ENCODE results near the gene SUB1. TPM values are rescaled to one million over a fixed set of nuclear protein-coding genes. Genes with fewer than 3 reads are reported as not detected.

SUB1 gene
- total and polyA plus RNA-seq, 2 donors (not counting 3 experiments of a cell fraction or from before 2014, with no cell fraction given): 60.1 to 252 TPM

DNA sequence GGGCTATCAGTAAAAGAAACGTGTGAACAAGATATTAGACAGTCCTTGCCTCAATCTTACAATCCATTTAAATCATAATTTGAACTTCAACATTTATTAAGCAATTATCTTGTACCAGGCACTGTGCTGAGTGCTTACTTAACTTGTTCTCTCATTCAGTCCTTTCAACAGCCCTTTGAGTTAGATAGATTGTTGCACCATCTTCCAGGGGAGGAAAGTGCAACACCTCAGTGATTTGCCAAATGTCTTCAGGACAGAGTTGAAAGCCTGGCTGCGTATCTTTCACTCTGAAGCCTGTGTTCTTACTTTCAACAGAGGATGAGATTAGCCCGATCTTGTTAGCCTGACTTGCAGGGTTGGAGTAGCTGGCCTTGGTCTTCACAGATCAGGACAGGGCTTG is 34.2 kb upstream of the SUB1 start:
- CTCF ChIA-PET: no interaction called here
- dilution Hi-C loops (cut with MboI; ENCODE audit: extremely low pct_ligation_motif_present, low sequenced_read_pairs): no loop called here
- FAIRE-seq: no peak

More for the DNA sequence above, 34.2 kb upstream of the SUB1 start:
- no peaks in the 10 kb centered on the region for H3K4me1 ChIP-seq (ENCODE audit: control insufficient read depth, extremely low read depth, insufficient read depth, low read length)
- no peak overlapping the region for H2AFZ ChIP-seq (ENCODE audit: low read depth, low read length)
- no peaks in the 10 kb centered on the region for H3K9me1 ChIP-seq (replicated peaks; ENCODE audit: control insufficient read depth, extremely low read depth, insufficient read depth, low read length)
- POLR2A ChIA-PET: no interaction called here
- H3K4me2 ChIP-seq (ENCODE audit: insufficient read depth, low read length): no peak overlapping the region
- no TSS peak for BruUV-seq (replicated peaks)
- no peaks in the 10 kb centered on the region for H3K36me3 ChIP-seq (ENCODE audit: control insufficient read depth in 2 of 2, extremely low read depth in 1 of 2, insufficient read depth in 2 of 2, low read length in 2 of 2)
- H3K27ac ChIP-seq (ENCODE audit: insufficient read depth, low read depth, low read length): no peak overlapping the region
- no peak for TF ChIP-seq FOS (IDR thresholded peaks at IDR 0.05; ENCODE audit: borderline replicate concordance, insufficient read depth, low read length)
- TF ChIP-seq EZH2 (IDR thresholded peaks at IDR 0.05; ENCODE audit: borderline replicate concordance, low read depth, low read length, severe bottlenecking): no peak
- no peak for TF ChIP-seq JUN (IDR thresholded peaks at IDR 0.05; ENCODE audit: borderline replicate concordance, insufficient read depth, insufficient read length, low read depth)
- no peak for TF ChIP-seq POLR2A (IDR thresholded peaks at IDR 0.05; ENCODE audit: low read depth, low read length)
- no peak for TF ChIP-seq POLR2AphosphoS5 (IDR thresholded peaks at IDR 0.05; ENCODE audit: insufficient read depth, low read depth, low read length)
- no peak for TF ChIP-seq MAX (IDR thresholded peaks at IDR 0.05; ENCODE audit: insufficient read depth, insufficient read length)
- TF ChIP-seq, protein P1, sequence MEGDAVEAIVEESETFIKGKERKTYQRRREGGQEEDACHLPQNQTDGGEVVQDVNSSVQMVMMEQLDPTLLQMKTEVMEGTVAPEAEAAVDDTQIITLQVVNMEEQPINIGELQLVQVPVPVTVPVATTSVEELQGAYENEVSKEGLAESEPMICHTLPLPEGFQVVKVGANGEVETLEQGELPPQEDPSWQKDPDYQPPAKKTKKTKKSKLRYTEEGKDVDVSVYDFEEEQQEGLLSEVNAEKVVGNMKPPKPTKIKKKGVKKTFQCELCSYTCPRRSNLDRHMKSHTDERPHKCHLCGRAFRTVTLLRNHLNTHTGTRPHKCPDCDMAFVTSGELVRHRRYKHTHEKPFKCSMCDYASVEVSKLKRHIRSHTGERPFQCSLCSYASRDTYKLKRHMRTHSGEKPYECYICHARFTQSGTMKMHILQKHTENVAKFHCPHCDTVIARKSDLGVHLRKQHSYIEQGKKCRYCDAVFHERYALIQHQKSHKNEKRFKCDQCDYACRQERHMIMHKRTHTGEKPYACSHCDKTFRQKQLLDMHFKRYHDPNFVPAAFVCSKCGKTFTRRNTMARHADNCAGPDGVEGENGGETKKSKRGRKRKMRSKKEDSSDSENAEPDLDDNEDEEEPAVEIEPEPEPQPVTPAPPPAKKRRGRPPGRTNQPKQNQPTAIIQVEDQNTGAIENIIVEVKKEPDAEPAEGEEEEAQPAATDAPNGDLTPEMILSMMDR (IDR thresholded peaks at IDR 0.05; ENCODE audit: extremely low read depth in 1 of 2, insufficient read depth in 1 of 2, low read depth in 1 of 2, low read length in 2 of 2): no peak
- TF ChIP-seq MYC (IDR thresholded peaks at IDR 0.05; ENCODE audit: low read depth, low read length): no peak
- TF ChIP-seq GATA2 (IDR thresholded peaks at IDR 0.05; ENCODE audit: insufficient read depth, insufficient read length, low read depth, low read length): no peak
- H4K20me1 ChIP-seq (replicated peaks; ENCODE audit: control insufficient read depth, extremely low read depth, insufficient read depth, low read length): no peaks in the 10 kb centered on the region
- no peak overlapping the region for H3K4me3 ChIP-seq (replicated peaks in 1 of 3; ENCODE audit: insufficient read depth in 1 of 3, low read depth in 1 of 3, low read length in 3 of 3)
- H3K79me2 ChIP-seq (ENCODE audit: control insufficient read depth, insufficient read depth, low read length): no peaks in the 10 kb centered on the region
- H3K9me3 ChIP-seq (replicated peaks; ENCODE audit: control insufficient read depth, insufficient read depth, low read length): no peaks in the 10 kb centered on the region
- H3K9ac ChIP-seq (replicated peaks; ENCODE audit: extremely low read depth, insufficient read depth, low read length): no peak overlapping the region
- no peak for DNase-seq (ENCODE audit: low read depth, low spot score)
- intact Hi-C loops (cut with micrococcal nuclease): no loop called here
- no peaks in the 10 kb centered on the region for H3K27me3 ChIP-seq (ENCODE audit: control insufficient read depth in 2 of 2, insufficient read depth in 2 of 2, low read length in 2 of 2)
